Amniotic epithelial cell (primary cell): ENCODE data around the gene EBF3.

Source experiments
- DNase-seq: peaks from one replicate; pipeline ENCODE4 v3.0.0-alpha.2; 2010; ENCODE audit warnings: low read depth

Gene EBF3

GRCh38 chr10:129836253-129836652 is 127.8 kb downstream of the EBF3 start:
- DNase-seq = no peak

GRCh38 chr10:129833994-129834739 is 129.9 kb downstream of the EBF3 start:
- no peak for DNase-seq

GRCh38 chr10:129833468-129833950 is 130.6 kb downstream of the EBF3 start:
- no peak for DNase-seq

- no peak for DNase-seq
Observed at GRCh38 chr10:129832573-129833467, 131.3 kb downstream of the EBF3 start.

- DNase-seq = no peak
Observed at GRCh38 chr10:129831150-129831549, 132.9 kb downstream of the EBF3 start.

- no peak for DNase-seq
Observed at GRCh38 chr10:129825826-129826225, 138.2 kb downstream of the EBF3 start.

- no peak for DNase-seq
Observed at GRCh38 chr10:129825221-129825620, 138.9 kb downstream of the EBF3 start.

- no peak for DNase-seq
Observed at GRCh38 chr10:129820451-129820850, 143.6 kb downstream of the EBF3 start.

GRCh38 chr10:129816656-129817045 is 147.4 kb downstream of the EBF3 start:
- no peak for DNase-seq

GRCh38 chr10:129815898-129816655 is 148.0 kb downstream of the EBF3 start:
- DNase-seq = no peak

- no peak for DNase-seq
Observed at GRCh38 chr10:129814681-129815646, 149.1 kb downstream of the EBF3 start.

- DNase-seq = no peak
Observed at GRCh38 chr10:129812398-129812797, 151.7 kb downstream of the EBF3 start.

GRCh38 chr10:129811208-129811607 is 152.9 kb downstream of the EBF3 start:
- DNase-seq = no peak

- no peak for DNase-seq
Observed at GRCh38 chr10:129809841-129810240, 154.2 kb downstream of the EBF3 start.

GRCh38 chr10:129809431-129809830 is 154.6 kb downstream of the EBF3 start:
- DNase-seq = no peak

- DNase-seq = no peak
Observed at GRCh38 chr10:129808092-129808983, 155.7 kb downstream of the EBF3 start.

- DNase-seq = no peak
Observed at GRCh38 chr10:129807211-129807610, 156.9 kb downstream of the EBF3 start.

GRCh38 chr10:129800796-129801340 is 163.2 kb downstream of the EBF3 start:
- no peak for DNase-seq

- no peak for DNase-seq
Observed at GRCh38 chr10:129799942-129800341, 164.1 kb downstream of the EBF3 start.
